ENCODE measurements around the gene ERICH6.

- TF ChIP-seq CTCF (IDR thresholded peaks at IDR 0.05) (no peak), POLR2A (IDR thresholded peaks at IDR 0.05) (no peak)
Measured at GRCh38 chr3:150736316-150736719, 32.6 kb upstream of the ERICH6 start.
